Stimulated activated CD8-positive, alpha-beta memory T cell treated with anti-CD3 and anti-CD28 coated beads, Interleukin-7, amount 100 ng/mL, for 48 hours (primary cell): Measurements from ENCODE around the gene RPUSD2.
"Not testable (repeated sequence)": the region's sequence is repeated elsewhere in the genome, so short reads cannot be mapped to it uniquely, and the experiment has no call there.

Experiments used
- DNase-seq, 2 donors: peaks; one replicate each; pipeline ENCODE4 v3.0.0-alpha.2; 2020; ENCODE audit warnings: low read depth in 1 of 2; ENCODE audit errors: extremely low read depth in 1 of 2

RPUSD2 gene

GRCh38 chr15:40564591-40565332 lies 4.3 kb upstream of the RPUSD2 start, which contains the start of gene CCDC32:
CCDC32 (minus strand) TSS chr15:40565042; CDS start chr15:40563015, 2,027 bp downstream.
- peak; percentile 87 to 96 for DNase-seq

GRCh38 chr15:40565333-40566238 lies 3.5 kb upstream of the RPUSD2 start:
- no peak for DNase-seq

GRCh38 chr15:40567111-40567510 lies 2.0 kb upstream of the RPUSD2 start:
- no peak for DNase-seq

GRCh38 chr15:40575113-40575512 lies 6.0 kb downstream of the RPUSD2 start:
- no peak for DNase-seq

- not testable (repeated sequence) for DNase-seq
These were observed 7.8 kb downstream of the RPUSD2 start for GRCh38 chr15:40576914-40577313.

GRCh38 chr15:40578892-40579291 lies 9.8 kb downstream of the RPUSD2 start:
- no peak for DNase-seq

- DNase-seq, result not testable (repeated sequence)
These were observed 12.7 kb downstream of the RPUSD2 start for GRCh38 chr15:40581796-40582195.

- DNase-seq, result no peak
These were observed 13.7 kb downstream of the RPUSD2 start for GRCh38 chr15:40582726-40583246.

- DNase-seq, result no peak
These were observed 15.1 kb downstream of the RPUSD2 start for GRCh38 chr15:40584191-40584590.

- DNase-seq, result no peak
These were observed 21.6 kb downstream of the RPUSD2 start for GRCh38 chr15:40590667-40591050.

GRCh38 chr15:40591389-40591788 lies 22.3 kb downstream of the RPUSD2 start:
- no peak for DNase-seq

GRCh38 chr15:40593165-40593564 lies 24.1 kb downstream of the RPUSD2 start:
- no peak for DNase-seq

- peak; percentile 74 to 79 for DNase-seq
These were observed 24.7 kb downstream of the RPUSD2 start, which contains the start of gene KNL1 for GRCh38 chr15:40593588-40594428. KNL1 (plus strand) TSS chr15:40594249; CDS start chr15:40602932, 8,683 bp downstream.

GRCh38 chr15:40594429-40594836 lies 25.3 kb downstream of the RPUSD2 start:
- DNase-seq, result no peak

- no peak for DNase-seq
These were observed 26.1 kb downstream of the RPUSD2 start for GRCh38 chr15:40595219-40595618.

- no peak for DNase-seq
These were observed 26.7 kb downstream of the RPUSD2 start for GRCh38 chr15:40595773-40596172.

GRCh38 chr15:40597024-40597423 lies 27.9 kb downstream of the RPUSD2 start:
- no peak for DNase-seq

GRCh38 chr15:40598126-40598525 lies 29.0 kb downstream of the RPUSD2 start:
- DNase-seq, result no peak

- no peak for DNase-seq
These were observed 29.6 kb downstream of the RPUSD2 start for GRCh38 chr15:40598672-40599071.

- DNase-seq, result no peak
These were observed 31.9 kb downstream of the RPUSD2 start for GRCh38 chr15:40600956-40601355.

GRCh38 chr15:40603935-40604334 lies 34.8 kb downstream of the RPUSD2 start:
- no peak for DNase-seq
